DMS114 treated with DMSO at 0.1 percent for 48 hours (cell line): ENCODE data around the gene TERB2.
A peak's percentile ranks its signal among the peaks of the same experiment; 100 is the strongest.
"Not testable (repeated sequence)": the region's sequence is repeated elsewhere in the genome, so short reads cannot be mapped to it uniquely, and the experiment has no call there.

ENCODE experiments used
- DNase-seq: peaks from one replicate; lab custom pipeline; 2025; ENCODE audit not compliant: unreplicated experiment; lab: John Stamatoyannopoulos, UW

Gene TERB2

DNA sequence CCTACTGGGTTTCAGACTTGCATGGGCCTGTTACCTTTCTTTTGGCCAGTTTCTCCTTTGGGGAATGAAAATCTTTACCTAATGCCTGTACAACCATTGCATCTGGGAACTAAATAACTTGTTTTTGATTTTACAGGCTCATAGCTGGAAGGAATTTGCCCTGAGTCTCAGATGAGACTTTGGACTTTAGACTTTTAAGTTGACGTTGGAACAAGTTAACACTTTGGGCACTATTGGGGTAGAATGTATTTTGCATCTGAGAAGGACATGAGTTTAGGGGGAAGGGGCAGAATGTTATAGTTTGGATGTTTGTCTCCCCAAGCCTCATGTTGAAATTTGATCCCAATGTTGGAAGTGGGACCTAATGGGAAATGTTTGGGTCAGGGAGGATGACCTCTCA is 44.7 kb downstream of the TERB2 start:
- not testable (repeated sequence) for DNase-seq

DNA sequence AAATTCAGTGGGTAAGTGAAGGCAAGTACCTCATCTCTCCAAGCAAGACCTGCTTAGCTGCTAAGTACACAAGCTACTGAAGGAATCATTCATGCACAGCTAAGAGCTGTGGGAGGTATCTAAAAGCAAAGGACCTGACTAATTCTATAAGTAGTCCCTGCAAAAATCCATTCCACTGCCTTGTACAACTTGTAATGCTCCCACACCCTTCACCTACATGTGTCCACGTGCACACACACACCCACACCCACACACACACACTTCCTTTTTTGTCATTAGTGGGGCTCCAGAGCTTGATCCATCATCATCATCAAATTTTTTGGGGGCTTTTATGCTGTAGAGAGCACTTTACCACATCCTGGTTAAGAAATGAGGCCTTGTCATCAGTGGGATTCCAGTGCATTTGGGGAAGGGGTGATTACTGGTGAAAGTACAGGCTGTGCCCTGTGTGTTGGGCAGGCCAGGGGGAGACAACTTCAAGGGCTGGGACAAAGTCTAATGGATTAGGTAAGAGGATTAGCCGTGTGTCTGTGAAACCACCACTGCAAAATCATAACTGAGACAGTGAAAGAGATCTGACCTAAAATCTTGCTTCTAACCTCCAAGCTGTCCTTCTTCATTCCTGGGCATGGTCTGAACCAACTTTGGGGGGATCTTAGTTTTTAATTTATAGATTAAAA is 47.4 kb downstream of the TERB2 start:
- not testable (repeated sequence) for DNase-seq

DNA sequence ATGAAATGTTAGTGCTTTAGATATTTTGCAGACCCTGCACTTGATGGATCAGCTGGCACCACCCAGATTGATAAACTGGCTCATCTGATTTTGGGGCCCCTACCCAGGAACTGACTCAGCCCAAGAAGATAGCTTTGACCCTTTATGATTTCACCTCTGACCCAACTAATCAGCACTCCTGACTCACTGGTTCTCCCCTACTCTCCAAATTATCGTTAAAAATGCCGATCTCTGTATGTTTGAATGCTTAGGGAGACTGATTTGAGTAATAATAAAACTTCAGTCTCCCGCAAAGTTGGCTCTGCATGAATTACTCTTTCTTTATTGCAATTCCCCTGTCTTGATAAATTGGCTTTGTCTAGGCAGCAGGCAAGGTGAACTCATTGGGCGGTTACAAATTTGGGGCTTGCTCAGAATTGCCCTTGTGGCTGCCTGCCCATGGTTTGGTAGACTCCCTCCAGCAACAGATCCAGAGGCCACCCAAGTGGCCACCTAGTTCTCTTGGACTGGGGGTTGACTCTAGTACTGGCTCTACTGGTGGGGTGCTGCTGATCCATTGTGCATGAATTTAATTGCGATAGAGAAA is 48.2 kb downstream of the TERB2 start:
- DNase-seq = not testable (repeated sequence)

DNA sequence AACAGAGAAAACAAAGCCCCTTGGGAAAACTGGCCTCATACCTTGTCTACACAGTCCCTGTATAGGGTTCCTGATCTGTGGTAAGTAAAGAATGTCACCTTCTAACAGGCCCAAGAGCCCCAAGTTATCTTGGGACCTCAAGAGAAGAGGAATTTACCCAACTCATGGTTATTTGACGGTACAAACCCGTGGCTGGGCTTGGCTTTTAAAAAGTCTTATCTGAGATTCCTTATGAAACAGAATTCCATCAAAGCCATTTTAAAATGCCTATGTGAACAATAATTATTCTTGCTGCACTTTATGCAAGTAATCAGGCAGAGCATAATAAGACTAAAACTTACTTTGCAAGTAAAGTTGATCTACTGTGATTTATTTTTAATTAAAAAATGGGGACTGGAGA is 52.6 kb downstream of the TERB2 start:
- no peak for DNase-seq

DNA sequence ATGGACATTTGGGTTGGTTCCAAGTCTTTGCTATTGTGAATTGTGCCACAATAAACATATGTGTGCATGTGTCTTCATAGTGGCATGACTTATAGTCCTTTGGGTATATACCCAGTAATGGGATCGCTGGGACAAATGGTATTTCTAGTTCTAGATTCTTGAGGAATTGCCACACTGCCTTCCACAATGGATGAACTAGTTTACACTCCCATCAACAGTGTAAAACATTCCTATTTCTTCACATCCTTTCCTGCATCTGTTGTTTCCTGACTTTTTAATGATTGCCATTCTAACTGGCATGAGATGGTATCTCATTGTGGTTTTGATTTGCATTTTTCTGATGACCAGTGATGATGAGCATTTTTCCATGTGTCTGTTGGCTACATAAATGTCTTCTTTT is 58.6 kb downstream of the TERB2 start:
- not testable (repeated sequence) for DNase-seq

DNA sequence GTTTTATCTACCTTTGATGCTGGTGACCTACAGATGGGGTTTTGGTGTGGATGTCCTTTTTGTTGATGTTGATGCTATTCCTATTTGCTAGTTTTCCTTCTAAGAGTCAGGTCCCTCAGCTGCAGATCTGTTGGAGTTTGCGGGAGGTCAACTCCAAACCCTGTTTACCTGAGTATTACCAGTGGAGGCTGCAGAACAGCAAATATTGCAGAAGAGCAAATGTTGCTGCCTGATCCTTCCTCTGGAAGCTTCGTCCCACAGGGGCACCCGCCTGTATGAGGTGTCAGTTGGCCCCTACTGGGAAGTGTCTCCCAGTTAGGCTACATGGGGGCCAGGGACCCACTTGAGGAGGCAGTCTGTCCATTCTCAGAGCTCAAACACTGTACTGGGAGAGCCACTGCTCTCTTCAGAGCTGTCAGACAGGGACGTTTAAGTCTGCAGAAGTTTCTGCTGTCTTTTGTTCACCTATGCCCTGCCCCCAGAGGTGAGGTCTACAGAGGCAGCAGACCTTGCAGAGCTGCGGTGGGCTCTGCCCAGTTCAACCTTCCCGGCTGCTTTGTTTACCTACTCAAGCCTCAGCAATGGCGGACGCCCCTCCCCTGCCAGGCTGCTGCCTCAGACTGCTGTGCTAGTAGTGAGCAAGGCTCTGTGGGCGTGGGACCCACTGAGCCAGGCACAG is 63.9 kb downstream of the TERB2 start:
- not testable (repeated sequence) for DNase-seq

DNA sequence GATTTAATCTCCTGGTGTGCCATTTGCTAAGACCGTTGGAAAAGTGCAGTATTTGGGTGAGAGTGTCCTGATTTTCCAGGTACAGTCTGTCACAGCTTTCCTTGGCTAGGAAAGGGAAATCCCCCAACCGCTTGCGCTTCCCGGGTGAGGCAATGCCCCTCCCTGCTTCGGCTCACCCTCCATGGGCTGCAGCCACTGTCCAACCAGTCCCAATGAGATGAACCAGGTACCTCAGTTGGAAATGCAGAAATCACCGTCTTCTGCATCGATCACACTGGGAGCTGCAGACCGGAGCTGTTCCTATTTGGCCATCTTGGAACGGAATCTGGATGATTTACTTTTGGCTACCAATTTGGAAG is 64.4 kb downstream of the TERB2 start:
- DNase-seq = not testable (repeated sequence)

DNA sequence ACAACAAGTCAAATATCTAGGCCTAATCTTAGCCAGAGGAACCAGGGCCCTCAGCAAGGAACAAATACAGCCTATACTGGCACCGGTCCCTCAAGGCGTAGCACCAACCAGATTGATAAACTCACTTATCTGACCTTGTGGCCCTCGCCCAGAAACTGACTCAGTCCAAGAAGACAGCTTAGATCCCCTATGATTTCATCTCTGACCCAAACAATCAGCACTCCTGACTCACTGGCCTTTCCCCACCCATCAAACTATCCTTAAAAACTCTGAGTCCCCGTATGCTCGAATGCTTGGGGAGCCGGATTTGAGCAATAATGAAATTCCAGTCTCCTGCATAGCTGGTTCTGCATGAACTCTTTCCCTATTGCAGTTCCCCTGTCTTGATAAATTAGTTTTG is 64.9 kb downstream of the TERB2 start:
- DNase-seq = no peak

DNA sequence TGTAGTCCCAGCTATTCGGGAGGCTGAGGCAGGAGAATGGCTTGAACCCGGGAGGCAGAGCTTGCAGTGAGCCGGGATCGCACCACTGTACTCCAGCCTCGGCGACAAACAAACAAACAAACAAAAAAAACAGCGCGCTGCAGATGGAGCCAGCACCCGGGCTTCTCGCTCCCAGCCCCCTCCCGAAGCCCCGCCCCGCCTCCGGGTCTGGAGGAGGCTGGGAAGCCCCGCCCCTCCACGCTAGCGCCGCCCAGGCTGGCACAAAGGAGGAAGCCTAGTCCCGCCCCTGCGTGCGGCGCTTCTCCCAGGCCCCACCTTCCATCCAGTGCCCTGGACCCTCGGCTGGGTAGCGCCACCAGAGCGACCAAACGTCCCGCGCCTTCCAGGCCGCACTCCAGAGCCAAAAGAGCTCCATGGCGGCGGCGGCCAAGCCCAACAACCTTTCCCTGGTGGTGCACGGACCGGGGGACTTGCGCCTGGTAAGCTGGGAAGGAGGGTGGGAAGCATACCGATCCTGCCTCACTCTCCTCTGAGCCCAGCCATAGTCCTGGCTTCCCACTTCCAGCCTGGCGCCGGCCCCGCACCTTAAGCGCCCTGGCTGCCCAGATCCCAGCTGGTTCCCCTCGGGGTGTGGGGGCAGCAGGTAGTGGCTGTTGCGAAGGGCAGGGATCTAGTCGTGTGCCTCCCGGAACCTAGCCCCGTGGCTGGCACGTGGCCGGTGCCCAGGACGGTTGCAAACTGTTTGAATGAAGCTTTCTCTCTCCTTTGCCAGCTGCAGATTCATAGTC is 66.6 kb downstream of the TERB2 start, which contains the start of gene SORD:
Gene SORD, plus strand, starts transcription at position 325 of the 788 bp plus-strand sequence. Its CDS starts 89 bp downstream, at position 414.
- DNase-seq = peak; percentile 70

DNA sequence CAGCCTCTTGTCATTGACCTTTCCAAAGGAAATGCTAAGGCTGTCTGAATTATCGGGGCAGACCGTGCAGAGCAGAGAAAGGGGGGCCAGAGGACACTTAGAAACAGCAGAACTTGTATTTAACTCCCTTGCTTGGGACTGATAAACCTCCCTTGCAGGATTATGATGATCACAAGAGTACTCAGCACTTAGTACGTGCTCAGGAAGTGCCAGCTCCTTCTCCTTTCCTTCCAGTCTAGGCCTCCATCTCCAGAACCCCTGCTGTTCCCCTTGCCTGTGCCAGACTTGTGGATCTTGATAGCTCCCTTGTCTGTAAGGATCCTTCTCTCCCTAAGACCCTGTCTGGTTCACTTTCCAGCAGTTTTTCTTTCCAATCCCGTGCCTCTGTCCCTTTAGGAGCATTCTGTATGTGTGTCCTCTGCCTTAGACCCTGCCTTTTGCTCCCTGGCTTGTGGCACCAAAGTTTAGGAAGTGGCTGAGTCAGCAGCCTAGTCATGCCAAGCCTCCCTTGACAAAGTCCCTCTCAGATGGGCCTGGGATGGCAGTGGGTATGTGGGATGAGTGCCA is 67.3 kb downstream of the TERB2 start:
- no peak for DNase-seq

DNA sequence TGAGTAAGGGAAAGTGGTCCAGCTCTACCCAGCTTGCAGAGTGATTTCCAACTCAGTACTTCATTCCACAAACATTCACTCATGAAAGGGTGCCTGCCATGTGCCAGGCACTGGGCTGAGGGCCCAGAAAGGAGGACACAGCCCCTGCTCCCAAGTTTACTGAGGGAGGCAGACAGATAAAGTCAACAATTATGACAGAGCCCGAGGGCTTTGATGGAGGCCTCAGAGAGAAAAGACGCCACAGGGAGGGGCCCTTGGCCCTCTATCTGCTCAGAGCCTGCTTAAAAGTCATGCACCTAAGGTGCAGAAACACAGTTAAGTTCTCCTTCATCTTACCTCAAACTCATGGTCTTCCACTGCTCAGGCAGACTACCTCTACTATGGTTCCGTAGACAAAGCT is 68.2 kb downstream of the TERB2 start:
- not testable (repeated sequence) for DNase-seq

DNA sequence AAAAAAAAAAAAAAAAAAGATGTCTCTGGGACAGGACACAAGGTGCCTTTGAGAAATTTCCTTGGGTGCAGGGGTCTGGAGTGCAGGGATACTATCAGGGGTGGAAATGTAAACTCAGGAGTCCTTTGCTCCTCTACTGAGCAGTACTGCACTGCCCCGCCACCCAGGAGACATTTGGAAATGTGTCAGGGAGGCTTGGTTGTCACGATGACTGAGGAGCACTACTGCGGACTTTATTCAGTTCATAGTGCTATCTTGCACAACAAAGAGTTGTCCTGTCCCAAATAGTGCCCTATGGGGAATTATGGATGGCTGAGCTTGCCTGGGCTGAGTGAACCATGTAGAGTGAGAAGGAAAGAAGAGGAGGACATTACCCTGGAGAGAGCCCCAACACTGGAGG is 69.1 kb downstream of the TERB2 start:
- DNase-seq = not testable (repeated sequence)

DNA sequence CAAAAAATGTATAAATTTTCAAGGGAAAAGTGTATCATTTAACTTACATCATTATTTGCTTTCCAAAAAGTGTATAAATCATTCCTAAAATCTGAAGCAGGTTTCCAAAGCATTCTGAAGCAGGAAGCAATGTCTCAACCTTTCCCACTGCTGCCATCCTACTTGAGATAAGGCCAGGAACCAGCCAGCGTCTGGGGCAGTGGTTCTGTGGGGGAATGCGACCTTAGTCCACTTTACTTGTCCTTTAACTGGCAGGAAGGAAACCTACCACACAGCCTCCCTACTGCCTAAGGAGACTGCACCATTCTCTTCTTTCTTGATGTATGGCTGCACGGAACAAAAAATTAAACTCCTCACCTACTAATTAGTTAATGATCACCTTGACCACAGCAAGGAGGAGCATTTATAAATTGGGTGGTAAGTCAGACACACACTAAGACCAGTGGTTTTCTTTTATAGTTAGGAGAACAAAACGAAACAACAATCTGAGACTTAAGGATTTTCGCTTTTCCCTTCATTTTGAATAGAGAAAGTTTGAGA is 70.2 kb downstream of the TERB2 start:
- no peak for DNase-seq

DNA sequence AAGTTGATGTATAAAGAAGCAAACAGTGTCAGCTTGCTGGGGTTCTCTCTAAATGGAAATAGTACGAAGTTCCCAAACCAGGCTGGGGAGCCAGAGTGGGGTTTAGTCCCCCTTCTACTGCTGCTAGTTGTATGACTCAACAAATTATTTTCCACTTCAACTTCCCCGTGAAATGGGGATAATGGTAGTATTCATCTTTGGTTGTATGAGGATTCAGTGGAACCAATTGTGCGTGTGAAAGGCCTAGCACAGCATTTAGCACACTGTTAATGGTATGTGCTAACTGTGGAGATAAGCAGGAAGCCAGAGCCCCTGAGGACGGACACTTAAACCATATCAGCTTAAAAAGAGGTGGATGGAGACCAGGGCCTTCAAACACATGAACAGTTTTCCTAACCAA is 70.7 kb downstream of the TERB2 start:
- no peak for DNase-seq
